Measurements from ENCODE around the gene CDKAL1. TPM values are rescaled to one million over a fixed set of nuclear protein-coding genes. Genes with fewer than 3 reads are reported as not detected.

Gene CDKAL1
- total RNA-seq, 1 donor from 2014 or later, result 39.6 TPM

- no peak overlapping the region for H3K9ac ChIP-seq
- H4K20me1 ChIP-seq (ENCODE audit: low read depth), result no peaks in the 10 kb centered on the region
- no peaks in the 10 kb centered on the region for H3F3A ChIP-seq (ENCODE audit: low read depth)
- TF ChIP-seq EZH2 (IDR thresholded peaks at IDR 0.05), result no peak
- no peak for TF ChIP-seq CTCF (IDR thresholded peaks at IDR 0.05)
- no peak for TF ChIP-seq EZH2phosphoT487 (IDR thresholded peaks at IDR 0.05)
- H3K27ac ChIP-seq, result no peak overlapping the region
- no peak overlapping the region for H3K4me3 Mint-ChIP-seq
- H3K36me3 Mint-ChIP-seq, result peaks cover 3% of the 10 kb centered on the region
- H3K27me3 Mint-ChIP-seq (ENCODE audit: insufficient read depth, low read depth), result peaks cover 2% of the 10 kb centered on the region
- peaks cover 5% of the 10 kb centered on the region for H3K9me3 ChIP-seq (ENCODE audit: low read depth)
- H3K36me3 ChIP-seq, result no peaks in the 10 kb centered on the region
- H2AFZ ChIP-seq (replicated peaks), result no peak overlapping the region
- H3K4me1 ChIP-seq, result no peaks in the 10 kb centered on the region
- H3K4me1 Mint-ChIP-seq, result no peaks in the 10 kb centered on the region
- no peak overlapping the region for H3K4me2 ChIP-seq
- no peaks in the 10 kb centered on the region for H3K27me3 ChIP-seq
- H3K79me2 ChIP-seq (ENCODE audit: low read depth), result no peaks in the 10 kb centered on the region
- no peak overlapping the region for H3K4me3 ChIP-seq
- peaks cover 10% of the 10 kb centered on the region for H3K9me3 Mint-ChIP-seq
- no peak for DNase-seq (ENCODE audit: low spot score)
- H3K27ac Mint-ChIP-seq, result no peak overlapping the region
These were observed 527.6 kb downstream of the CDKAL1 start for GRCh38 chr6:21061892-21062291.

GRCh38 chr6:21064756-21065340 is 530.6 kb downstream of the CDKAL1 start:
- Histone ChIP-seq H3F3A (ENCODE audit: low read depth) (no peaks in the 10 kb centered on the region), H3K27ac (no peak overlapping the region), H3K4me3 (no peak overlapping the region), H3K79me2 (ENCODE audit: low read depth) (no peaks in the 10 kb centered on the region), H3K9me3 (ENCODE audit: low read depth) (peaks cover 2% of the 10 kb centered on the region), H3K4me2 (no peak overlapping the region), H3K9ac (no peak overlapping the region), H3K27me3 (no peaks in the 10 kb centered on the region), H3K36me3 (no peaks in the 10 kb centered on the region), H4K20me1 (ENCODE audit: low read depth) (no peaks in the 10 kb centered on the region), H2AFZ (replicated peaks) (no peak overlapping the region), H3K4me1 (no peaks in the 10 kb centered on the region)
- Mint-ChIP-seq H3K27ac (no peak overlapping the region), H3K9me3 (peaks cover 3% of the 10 kb centered on the region), H3K27me3 (ENCODE audit: insufficient read depth, low read depth) (peaks cover 2% of the 10 kb centered on the region), H3K4me1 (no peaks in the 10 kb centered on the region), H3K4me3 (no peak overlapping the region), H3K36me3 (peaks cover 3% of the 10 kb centered on the region)
- no peak for TF ChIP-seq EZH2phosphoT487 (IDR thresholded peaks at IDR 0.05)
- TF ChIP-seq EZH2 (IDR thresholded peaks at IDR 0.05), result no peak
- no peak for TF ChIP-seq CTCF (IDR thresholded peaks at IDR 0.05)
- DNase-seq (ENCODE audit: low spot score), result no peak

DNA sequence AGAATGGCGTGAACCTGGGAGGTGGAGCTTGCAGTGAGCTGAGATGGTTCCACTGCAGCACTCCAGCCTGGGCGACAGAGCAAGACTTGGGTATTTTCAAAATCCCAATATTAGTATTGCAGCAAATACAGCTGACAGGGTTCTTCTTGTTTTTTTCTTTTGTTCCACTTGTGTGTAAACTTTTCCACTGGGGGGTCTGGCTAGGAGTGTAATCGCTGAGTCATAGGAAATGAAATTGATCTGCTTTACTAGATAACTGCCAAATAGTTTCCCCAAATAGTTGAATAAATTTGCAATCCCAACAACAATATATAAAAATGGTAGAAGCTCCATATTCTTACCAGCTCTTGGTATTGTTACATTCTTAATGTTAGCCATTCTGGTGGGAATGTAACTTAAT is 533.3 kb downstream of the CDKAL1 start:
- Histone ChIP-seq H3K36me3 (no peaks in the 10 kb centered on the region), H4K20me1 (ENCODE audit: low read depth) (no peaks in the 10 kb centered on the region), H2AFZ (replicated peaks) (no peak overlapping the region), H3K9me3 (ENCODE audit: low read depth) (no peaks in the 10 kb centered on the region), H3K79me2 (ENCODE audit: low read depth) (no peaks in the 10 kb centered on the region), H3K4me1 (no peaks in the 10 kb centered on the region), H3K9ac (no peak overlapping the region), H3K4me3 (no peak overlapping the region), H3K27ac (no peak overlapping the region), H3F3A (ENCODE audit: low read depth) (no peaks in the 10 kb centered on the region), H3K4me2 (no peak overlapping the region), H3K27me3 (no peaks in the 10 kb centered on the region)
- H3K27ac Mint-ChIP-seq, result no peak overlapping the region
- no peak for DNase-seq (ENCODE audit: low spot score)
- peaks cover 2% of the 10 kb centered on the region for H3K27me3 Mint-ChIP-seq (ENCODE audit: insufficient read depth, low read depth)
- peaks cover 15% of the 10 kb centered on the region for H3K36me3 Mint-ChIP-seq
- TF ChIP-seq EZH2phosphoT487 (IDR thresholded peaks at IDR 0.05), result no peak
- TF ChIP-seq EZH2 (IDR thresholded peaks at IDR 0.05), result no peak
- TF ChIP-seq CTCF (IDR thresholded peaks at IDR 0.05), result no peak
- H3K4me1 Mint-ChIP-seq, result peaks cover 4% of the 10 kb centered on the region
- no peak overlapping the region for H3K4me3 Mint-ChIP-seq
- H3K9me3 Mint-ChIP-seq, result peaks cover 11% of the 10 kb centered on the region

Measured in neural progenitor cell (in vitro differentiated cells).